ENCODE data around the gene PALB2. TPM values are rescaled to one million over a fixed set of nuclear protein-coding genes. Genes with fewer than 3 reads are reported as not detected.

Gene PALB2
- total and polyA plus RNA-seq, 2 of the 13 experiments (the other 11 are each of a cell fraction or from before 2014, with no cell fraction given), result 12.1 to 40.9 TPM

- TF ChIP-seq ZNF407 (CRISPR knock-in tag; IDR thresholded peaks at IDR 0.05; ENCODE audit: not compliant biosample characterization), result peak; percentile 96
- TF ChIP-seq NONO (IDR thresholded peaks at IDR 0.05), result no peak
- TF ChIP-seq NONO (CRISPR knock-in tag; conservative IDR thresholded peaks at IDR 0.05), result peak; percentile 100
- TF ChIP-seq ZBTB38 (CRISPR knock-in tag; IDR thresholded peaks at IDR 0.05), result peak; percentile 75; the same call in 1 of the 2 replicates
- TF ChIP-seq CREM (IDR thresholded peaks at IDR 0.05), result peak; percentile 98
- TF ChIP-seq CREM (CRISPR knock-in tag; IDR thresholded peaks at IDR 0.05), result no peak; the same call in 1 of the 2 replicates
- peak; percentile 41 for TF ChIP-seq ZNF44 (CRISPR knock-in tag; IDR thresholded peaks at IDR 0.05)
- no peak for TF ChIP-seq ZNF713 (CRISPR knock-in tag; IDR thresholded peaks at IDR 0.05)
- TF ChIP-seq SP1 (IDR thresholded peaks at IDR 0.05), result peak; percentile 82
- peak; percentile 99 for TF ChIP-seq SP1 (CRISPR knock-in tag; IDR thresholded peaks at IDR 0.05)
- peak; percentile 85 for TF ChIP-seq ZNF780A (CRISPR knock-in tag; IDR thresholded peaks at IDR 0.05)
- peak; percentile 100 for TF ChIP-seq MXD1 (CRISPR knock-in tag; IDR thresholded peaks at IDR 0.05)
- peak; percentile 96 for TF ChIP-seq ZNF773 (CRISPR knock-in tag; IDR thresholded peaks at IDR 0.05; ENCODE audit: borderline replicate concordance)
- peak; percentile 92 for TF ChIP-seq ZNF18 (CRISPR knock-in tag; IDR thresholded peaks at IDR 0.05; ENCODE audit: insufficient replicate concordance)
- no peak for TF ChIP-seq SMARCC2 (IDR thresholded peaks at IDR 0.05)
- peak; percentile 83 for TF ChIP-seq SATB2 (CRISPR knock-in tag; IDR thresholded peaks at IDR 0.05)
- TF ChIP-seq YEATS2 (CRISPR knock-in tag; IDR thresholded peaks at IDR 0.05; ENCODE audit: borderline replicate concordance), result peak; percentile 98
- no peak; the same call in none of the 2 replicates for TF ChIP-seq ZNF768 (CRISPR knock-in tag; IDR thresholded peaks at IDR 0.05)
- TF ChIP-seq TRIM22 (IDR thresholded peaks at IDR 0.05), result no peak
Measured at GRCh38 chr16:23556881-23557778, 84.0 kb downstream of the PALB2 start, which contains the start of the genes EARS2 and UBFD1 (continued).

Measured in HepG2 (cell line).